Femur (tissue), 1 donor: ENCODE results near the gene SLC6A3.
"Not testable (repeated sequence)": the region's sequence is repeated elsewhere in the genome, so short reads cannot be mapped to it uniquely, and the experiment has no call there.

Experiments used
- DNase-seq: peaks from one replicate; pipeline ENCODE4 v3.0.0-alpha.2; 2017

Gene SLC6A3

DNA sequence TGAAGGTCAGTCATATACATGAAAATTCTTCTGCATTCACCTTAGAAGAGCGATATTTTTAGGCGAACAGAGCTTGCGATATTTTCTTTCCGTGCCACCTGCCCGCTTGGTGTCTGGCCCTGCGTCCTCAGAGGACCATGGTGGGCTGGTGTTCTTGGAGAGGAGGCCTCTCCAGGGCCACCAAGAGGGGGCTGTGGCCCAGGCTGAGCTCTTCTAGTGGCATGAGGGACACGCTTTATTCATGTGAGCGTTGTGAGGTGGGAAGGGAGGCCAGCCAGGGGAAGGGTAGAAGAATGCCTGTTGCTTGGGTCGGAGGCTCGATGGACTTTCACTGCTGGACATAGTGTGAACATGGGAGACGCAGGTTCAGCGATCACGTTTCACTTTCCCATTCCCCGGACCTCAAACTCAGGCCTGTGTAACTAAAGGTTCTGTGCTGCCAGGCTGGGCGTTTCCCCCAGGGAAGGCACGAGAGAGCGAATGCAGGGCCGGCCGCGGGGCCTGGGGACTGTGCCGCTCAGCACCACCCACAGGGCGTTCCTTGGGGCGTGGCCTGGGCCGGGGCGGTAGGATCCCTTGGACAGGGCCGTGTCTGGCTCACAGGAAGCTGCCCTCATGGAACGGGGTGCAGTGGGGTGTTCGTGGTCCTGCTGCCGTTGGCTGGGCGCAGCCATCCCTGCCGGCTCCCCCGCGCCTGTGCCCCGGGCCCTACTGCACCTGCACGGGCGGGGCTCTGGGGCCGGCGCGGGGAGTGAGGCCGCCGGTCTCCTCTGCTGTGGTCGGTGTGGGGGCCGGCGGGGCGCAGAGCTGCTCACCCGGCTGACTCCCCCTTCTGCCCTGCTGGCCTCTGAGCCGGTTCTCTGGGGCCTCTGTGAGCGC, 59.6 kb downstream of the SLC6A3 start:
- DNase-seq: peak; percentile 77

GRCh38 chr5:1384521-1384920, 60.7 kb downstream of the SLC6A3 start:
- no peak for DNase-seq

GRCh38 chr5:1383886-1384401, 61.3 kb downstream of the SLC6A3 start:
- DNase-seq: no peak

- no peak for DNase-seq
Observed at GRCh38 chr5:1383344-1383743, 61.9 kb downstream of the SLC6A3 start.

- DNase-seq: no peak
Observed at GRCh38 chr5:1382248-1382700, 63.0 kb downstream of the SLC6A3 start.

DNA sequence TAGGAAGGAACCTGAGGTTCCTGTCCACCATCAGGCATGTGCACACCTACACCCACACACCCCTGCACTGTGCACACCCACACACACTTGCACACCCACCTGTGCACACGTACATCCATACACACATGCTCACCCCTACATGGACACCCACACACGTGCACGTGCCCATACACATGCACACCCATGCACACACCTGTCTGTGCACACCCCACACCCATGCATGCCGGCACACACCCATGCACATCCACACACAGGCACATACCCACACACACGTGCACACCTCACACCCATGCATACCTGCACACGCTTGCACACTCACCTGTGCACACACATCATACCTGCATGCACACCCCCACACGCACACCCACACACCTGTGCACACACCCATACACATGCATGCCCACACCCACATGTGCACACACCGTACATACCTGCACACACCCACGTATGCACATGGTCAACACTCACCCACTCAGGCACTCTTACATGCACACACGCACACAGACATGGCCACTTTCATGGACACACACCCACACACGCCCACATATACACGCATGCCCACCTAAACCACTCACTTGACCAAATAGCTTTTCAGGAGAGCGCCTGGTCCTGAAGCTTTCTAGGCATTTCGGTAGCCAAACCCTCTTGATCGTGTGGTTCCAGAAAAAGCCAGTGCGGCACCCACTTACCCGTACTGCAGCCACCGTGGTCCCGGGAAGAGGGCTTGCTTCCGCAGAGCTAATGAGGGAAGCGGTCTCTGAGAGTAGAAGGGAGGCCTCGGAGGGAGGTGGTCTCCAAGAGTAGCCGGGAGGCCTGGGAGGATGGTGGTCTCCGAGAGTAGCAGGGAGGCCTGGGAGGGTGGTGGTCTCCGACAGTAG, 63.6 kb downstream of the SLC6A3 start:
- no peak for DNase-seq

DNA sequence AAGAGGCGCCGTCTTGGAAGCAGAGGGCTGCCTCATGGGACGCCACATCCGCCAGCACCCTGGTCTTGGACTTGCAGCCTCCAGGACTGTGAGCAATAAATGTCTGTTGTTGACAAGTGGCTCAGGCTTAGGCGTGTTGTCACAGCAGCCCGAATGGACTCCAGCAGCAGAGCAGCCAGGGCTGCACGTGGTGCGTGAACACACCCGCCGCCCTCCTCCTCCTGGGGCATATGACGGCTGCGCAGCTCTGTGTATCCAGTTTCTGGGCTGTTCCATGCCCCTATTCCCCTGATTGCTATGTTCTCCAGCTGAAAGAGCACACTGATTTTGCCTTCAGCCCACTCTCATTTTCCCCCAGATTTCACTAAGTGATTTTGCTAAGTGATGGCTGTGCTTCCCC, 64.3 kb downstream of the SLC6A3 start:
- DNase-seq: no peak

- no peak for DNase-seq
Observed at GRCh38 chr5:1380011-1380817, 65.0 kb downstream of the SLC6A3 start.

GRCh38 chr5:1378866-1379659, 66.2 kb downstream of the SLC6A3 start:
- DNase-seq: no peak

GRCh38 chr5:1378096-1378495, 67.1 kb downstream of the SLC6A3 start:
- DNase-seq: no peak

DNA sequence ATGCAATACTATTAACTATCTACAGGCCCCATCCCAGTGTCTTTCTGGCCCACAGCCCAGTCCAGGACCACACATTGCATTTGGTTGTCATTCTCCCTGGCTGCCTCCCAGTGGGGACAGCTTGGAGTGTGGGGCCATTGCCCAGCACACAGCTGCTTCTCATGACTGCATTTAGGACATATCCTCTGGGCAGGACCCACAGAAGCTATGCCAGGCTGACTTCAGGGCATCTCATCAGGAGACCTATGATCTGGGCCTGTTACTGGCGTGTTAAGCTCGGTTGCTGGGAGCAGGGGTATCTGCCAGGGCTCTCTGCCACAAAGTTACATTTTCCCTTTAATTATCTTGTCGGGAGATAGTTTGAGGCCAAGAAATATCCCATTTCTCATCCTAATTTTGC, 68.3 kb downstream of the SLC6A3 start:
- DNase-seq: no peak

DNA sequence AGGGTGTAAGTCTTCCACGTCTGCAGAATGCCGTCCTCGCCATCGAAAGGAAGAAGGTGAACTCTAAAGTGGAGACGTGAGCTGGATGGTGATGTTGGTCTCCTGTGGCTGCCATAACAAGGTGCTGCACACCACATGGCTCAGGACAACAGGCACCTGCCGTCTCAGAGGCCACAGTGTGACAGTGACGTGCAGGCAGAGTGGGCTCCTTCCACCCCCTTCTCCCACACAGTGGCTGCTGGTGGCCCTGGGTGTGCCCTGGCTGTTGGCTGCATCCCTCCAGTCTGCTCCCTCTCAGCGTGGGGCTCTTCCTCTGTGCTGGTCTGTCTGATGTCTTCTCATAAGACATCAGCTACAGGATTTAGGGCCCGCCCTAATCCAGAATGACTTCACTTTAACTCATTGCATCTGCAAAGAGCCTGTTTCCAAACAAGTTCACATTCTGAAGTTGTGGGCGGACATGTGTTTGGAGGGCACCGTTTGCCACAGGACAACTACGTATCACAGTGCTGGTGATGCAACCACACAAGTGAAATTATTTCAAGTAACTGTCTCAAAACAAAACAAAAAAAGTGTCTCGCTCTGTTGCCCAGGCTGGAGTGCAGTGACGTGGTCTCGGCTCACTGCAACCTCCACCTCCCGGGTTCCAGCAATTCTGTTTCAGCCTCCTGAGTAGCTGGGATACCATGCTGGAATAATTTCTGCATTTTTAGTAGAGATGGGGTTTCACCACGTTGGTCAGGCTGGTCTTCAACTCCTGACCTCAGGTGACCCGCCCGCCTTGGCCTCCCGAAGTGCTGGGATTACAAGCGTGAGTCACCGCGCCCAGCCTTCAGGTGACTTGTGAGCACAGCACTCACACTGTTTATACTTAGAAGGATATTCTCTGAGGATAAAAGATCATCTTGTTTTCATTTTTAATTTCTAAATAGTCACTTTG, 69.1 kb downstream of the SLC6A3 start:
- DNase-seq: no peak

DNA sequence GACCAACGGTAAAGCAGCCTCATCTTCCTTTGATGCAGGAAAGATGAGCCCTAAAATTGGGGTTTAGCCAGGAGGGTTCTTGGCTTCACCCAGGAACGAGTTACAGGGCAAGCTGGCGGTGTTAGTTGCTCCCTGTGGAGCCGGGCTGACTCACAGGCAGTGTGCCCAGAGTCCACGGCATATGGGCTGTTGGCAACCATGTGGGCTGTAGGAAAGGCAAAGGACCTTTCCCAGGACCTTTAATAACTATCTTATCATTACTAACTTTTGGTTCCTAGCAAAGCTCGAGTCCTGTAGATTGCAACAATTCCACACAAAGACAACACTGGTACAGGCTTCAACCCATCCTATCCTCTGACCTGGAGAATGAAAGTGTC, 70.6 kb downstream of the SLC6A3 start:
- DNase-seq: no peak

GRCh38 chr5:1374030-1374678, 71.1 kb downstream of the SLC6A3 start:
- DNase-seq: no peak

- not testable (repeated sequence) for DNase-seq
Observed at GRCh38 chr5:1371972-1372342, 73.3 kb downstream of the SLC6A3 start.

DNA sequence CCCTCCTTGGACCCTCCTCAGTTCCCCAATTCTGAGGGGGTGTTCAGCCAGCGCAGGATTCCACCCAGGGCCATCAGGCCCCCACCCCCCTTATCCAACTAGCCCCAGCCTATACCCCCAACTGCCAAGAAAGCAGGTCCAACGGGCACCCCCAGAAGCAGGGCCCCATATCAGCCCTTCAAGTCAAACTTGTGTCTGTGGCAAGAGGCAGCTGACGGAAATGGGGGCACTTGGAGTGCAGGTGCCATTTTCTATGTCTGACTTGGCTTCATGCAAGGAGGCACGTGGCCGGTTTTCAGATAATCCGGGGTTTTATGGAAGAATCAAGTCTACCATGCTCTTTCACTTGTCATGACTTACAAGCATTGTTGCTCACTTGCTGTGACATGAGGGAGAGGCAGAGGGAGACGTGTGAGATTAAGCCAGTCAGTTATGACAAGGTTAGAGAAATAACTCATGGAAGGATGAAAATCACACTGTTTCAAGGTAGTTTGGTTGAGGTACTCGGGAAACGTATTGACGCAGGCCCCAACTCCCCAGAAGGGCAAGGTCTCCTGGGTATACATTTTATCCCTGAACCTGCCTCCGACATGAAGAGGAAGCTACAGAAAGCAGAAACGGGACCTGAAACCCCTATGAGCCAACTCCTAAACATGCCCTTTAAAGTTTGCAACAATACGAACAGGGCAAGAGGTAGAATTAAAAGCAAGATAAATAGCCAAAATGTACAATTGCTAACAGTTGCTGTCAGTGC, 73.8 kb downstream of the SLC6A3 start:
- DNase-seq: no peak

DNA sequence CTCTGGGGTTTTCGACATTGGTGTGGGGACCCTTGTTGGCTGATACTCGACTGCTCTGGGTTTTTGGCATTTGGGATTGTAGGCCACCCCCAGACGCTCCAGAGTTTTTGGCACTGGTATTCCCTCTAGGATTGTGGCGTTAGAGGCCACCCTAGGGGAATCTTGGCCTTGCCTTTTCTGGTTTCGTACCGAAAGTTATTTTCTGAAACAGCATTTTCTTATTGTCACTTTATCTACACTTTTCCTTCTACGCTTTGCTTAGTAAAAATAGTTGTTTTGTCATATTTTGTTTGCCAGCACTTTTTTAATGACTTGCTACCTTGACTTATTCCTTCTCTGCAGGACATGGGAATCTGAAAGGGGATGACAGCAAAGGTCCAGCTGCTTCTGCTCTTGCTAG, 75.2 kb downstream of the SLC6A3 start:
- DNase-seq: no peak

DNA sequence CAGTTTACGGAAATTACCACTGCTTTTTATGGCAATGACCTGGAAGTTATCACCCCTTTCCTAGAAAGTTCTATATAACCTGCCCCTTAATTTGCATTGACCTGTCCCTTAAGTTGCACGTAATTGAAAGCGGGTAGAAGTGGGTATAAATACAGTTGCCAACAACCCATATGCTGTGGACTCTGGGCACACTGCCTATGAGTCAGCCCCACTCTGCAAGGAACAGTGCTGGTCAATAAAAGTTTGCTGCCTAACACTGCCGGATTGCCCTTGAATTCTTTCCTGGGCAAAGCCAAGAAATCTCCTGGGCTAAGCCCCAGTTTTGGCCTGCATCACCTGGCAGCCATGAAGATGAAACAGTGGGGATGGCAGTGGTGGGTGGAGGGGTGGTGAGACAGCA, 76.5 kb downstream of the SLC6A3 start:
- no peak for DNase-seq

DNA sequence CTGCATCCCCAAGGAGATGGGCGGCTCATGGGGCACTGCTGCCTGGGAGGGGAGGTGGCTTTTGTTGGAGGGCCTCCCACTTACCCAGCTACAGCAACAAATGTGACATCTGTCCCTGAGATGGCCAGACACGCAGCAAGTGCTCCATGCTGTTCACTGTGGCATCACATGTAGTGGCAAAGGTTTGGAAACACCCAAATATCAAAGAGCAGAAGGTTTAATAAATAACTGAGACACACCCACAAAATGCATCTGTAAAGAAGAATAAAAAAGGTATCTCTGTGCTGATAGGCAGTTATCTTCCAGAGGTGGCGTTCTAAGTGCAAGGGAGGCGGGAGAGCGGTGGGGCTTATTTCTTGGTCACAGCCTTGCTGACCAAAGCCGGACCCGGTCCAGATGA, 77.0 kb downstream of the SLC6A3 start:
- no peak for DNase-seq

DNA sequence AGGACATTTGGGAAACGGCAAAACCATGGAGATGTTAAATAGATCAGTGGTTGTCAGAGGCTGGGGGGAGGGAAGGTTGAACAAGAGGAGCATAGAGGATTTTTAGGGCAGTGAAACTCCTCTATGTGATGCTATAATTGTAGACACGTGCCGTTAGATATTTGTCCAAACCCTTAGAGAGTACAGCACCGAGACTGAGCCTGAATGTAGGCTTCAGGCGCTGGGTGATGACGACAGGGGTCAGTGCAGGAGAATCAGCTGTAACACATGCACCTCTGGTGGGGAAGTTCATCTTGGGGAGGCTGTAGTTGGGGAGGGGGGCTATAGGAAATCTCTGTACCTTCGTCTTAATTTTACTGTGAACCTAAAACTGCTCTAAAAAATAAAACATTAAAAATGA, 78.1 kb downstream of the SLC6A3 start:
- no peak for DNase-seq
